Ovary (tissue), 9 donors: ENCODE results near the gene HJURP. TPM values are rescaled to one million over a fixed set of nuclear protein-coding genes. Genes with fewer than 3 reads are reported as not detected.

Source experiments
- DNase-seq, 5 donors: peaks; one replicate each; pipeline ENCODE4 v3.0.0-alpha.2; 2019 to 2020
- H3K27ac ChIP-seq, 2 donors: fragments of 200-600 bp; one replicate each; pipeline versions ENCODE4 v1.5.1 to v1.8.0; 2019 to 2022
- H3K27me3 ChIP-seq: fragments of 200-600 bp; one replicate; pipeline ENCODE4 v1.8.0; 2022
- H3K36me3 ChIP-seq: fragments of 200-600 bp; sonication (generic); one replicate; pipeline ENCODE4 v1.5.1; 2019
- H3K4me1 ChIP-seq: one replicate; pipeline ENCODE4 v1.8.1; 2013; ENCODE audit warnings: mild to moderate bottlenecking, moderate library complexity; ENCODE audit not compliant: insufficient read depth
- H3K4me3 ChIP-seq: fragments of 200-600 bp; sonication (generic); one replicate; pipeline ENCODE4 v1.5.1; 2017
- H3K9me3 ChIP-seq, 2 donors: fragments of 200-600 bp in 1 of 2; sonication (generic) in 1 of 2; one replicate each; pipeline versions ENCODE4 v1.5.1 to v1.8.1; 2013 to 2019; ENCODE audit warnings: mild to moderate bottlenecking in 1 of 2, moderate library complexity in 1 of 2
- EP300 ChIP-seq: sonication (generic); formaldehyde crosslinking; IDR thresholded peaks from one replicate; pipeline ENCODE4 v1.6.1; 2017; ENCODE audit warnings: antibody characterized with exemption
- POLR2A ChIP-seq: fragments of 450-650 bp; IDR thresholded peaks from one replicate; pipeline ENCODE4 v1.6.1; 2017; ENCODE audit warnings: antibody characterized with exemption, mild to moderate bottlenecking, moderate library complexity
- WGBS, 3 donors: extraction: QIAGEN DNeasy Blood & Tissue Kit in 1 of 3; methylation state at CpG; one replicate each; pipeline versions ENCODE4 v1.1.5 to v1.1.7; 2013 to 2017; 5-methylcytosine and 5-hydroxymethylcytosine counted together
- intact Hi-C, 4 donors: fragments of 100-400 bp; cut with DNase I; formaldehyde crosslinking; loops; one replicate each; pipeline versions ENCODE4 v1.11.0 to v1.15.1; 2022 to 2023
- polyA plus RNA-seq, 2 donors: library from polyadenylated mRNA; stranded (reverse); fragments of 200-250 nt in 1 of 2; fragments of 350-450 nt in 1 of 2; fragmentation: Illumina TruSeq in 1 of 2; extraction: RNeasy Lipid Tissue Mini Kit (QIAGEN cat#74804) in 1 of 2; gene quantifications; one replicate each; pipeline ENCODE4 v1.2.3, GENCODE V29; 2013 to 2014
- total RNA-seq, 7 donors: library from RNA; depleted of rRNA in 2 of 7; stranded (reverse); fragments of >200 nt in 2 of 7; fragmentation: NEBNext Ultra II Directional in 3 of 7; extraction: Animal tissue kit (Norgen Biotek cat#: 25700) in 3 of 7; gene quantifications; one replicate each; pipeline versions ENCODE4 v1.1.0 to v1.2.4, GENCODE V29; 2016 to 2023
- TF ChIP-seq, protein P1 (sequence below), 3 donors: fragments of 450-650 bp in 2 of 3; fragments of 200-600 bp in 1 of 3; IDR thresholded peaks; one replicate each; pipeline versions ENCODE4 v1.5.1 to v1.8.0; 2016 to 2022; ENCODE audit warnings: antibody characterized with exemption in 3 of 3, mild to moderate bottlenecking in 1 of 3
- donor health status: DM: no; HTN: no; CAD: no; lungs with moderate emphysema.
- donor health status: DM: no; HTN: no; CAD: no.
- donor health status: Bipolar disorder and iron deficiency.
- donor health status: DM: yes; HTN: yes; CAD: no.
- donor health status: DM: no; HTN: no; CAD: no.
- donor health status: DM: yes; HTN: yes; CAD: no.

Gene HJURP
- total and polyA plus RNA-seq, 9 donors = 0.07 to 1.5 (median 0.94) TPM; not detected in 4

GRCh38 chr2:233847248-233847898 lies 7.0 kb downstream of the HJURP start:
- TF ChIP-seq, protein P1, sequence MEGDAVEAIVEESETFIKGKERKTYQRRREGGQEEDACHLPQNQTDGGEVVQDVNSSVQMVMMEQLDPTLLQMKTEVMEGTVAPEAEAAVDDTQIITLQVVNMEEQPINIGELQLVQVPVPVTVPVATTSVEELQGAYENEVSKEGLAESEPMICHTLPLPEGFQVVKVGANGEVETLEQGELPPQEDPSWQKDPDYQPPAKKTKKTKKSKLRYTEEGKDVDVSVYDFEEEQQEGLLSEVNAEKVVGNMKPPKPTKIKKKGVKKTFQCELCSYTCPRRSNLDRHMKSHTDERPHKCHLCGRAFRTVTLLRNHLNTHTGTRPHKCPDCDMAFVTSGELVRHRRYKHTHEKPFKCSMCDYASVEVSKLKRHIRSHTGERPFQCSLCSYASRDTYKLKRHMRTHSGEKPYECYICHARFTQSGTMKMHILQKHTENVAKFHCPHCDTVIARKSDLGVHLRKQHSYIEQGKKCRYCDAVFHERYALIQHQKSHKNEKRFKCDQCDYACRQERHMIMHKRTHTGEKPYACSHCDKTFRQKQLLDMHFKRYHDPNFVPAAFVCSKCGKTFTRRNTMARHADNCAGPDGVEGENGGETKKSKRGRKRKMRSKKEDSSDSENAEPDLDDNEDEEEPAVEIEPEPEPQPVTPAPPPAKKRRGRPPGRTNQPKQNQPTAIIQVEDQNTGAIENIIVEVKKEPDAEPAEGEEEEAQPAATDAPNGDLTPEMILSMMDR (IDR thresholded peaks at IDR 0.05) = no peak
- TF ChIP-seq POLR2A = no peak
- intact Hi-C loops = no loop called here
- Histone ChIP-seq H3K27me3 (no peaks in the 10 kb centered on the region), H3K4me3 (no peak overlapping the region), H3K36me3 (no peaks in the 10 kb centered on the region), H3K4me1 (no peaks in the 10 kb centered on the region), H3K9me3 (no peaks in the 10 kb centered on the region), H3K27ac (no peak overlapping the region)
- no peak for DNase-seq
- 96 to 100% (median 96%) methylated on average over 13 of the region's 13 CpGs for WGBS, 3 donors

DNA sequence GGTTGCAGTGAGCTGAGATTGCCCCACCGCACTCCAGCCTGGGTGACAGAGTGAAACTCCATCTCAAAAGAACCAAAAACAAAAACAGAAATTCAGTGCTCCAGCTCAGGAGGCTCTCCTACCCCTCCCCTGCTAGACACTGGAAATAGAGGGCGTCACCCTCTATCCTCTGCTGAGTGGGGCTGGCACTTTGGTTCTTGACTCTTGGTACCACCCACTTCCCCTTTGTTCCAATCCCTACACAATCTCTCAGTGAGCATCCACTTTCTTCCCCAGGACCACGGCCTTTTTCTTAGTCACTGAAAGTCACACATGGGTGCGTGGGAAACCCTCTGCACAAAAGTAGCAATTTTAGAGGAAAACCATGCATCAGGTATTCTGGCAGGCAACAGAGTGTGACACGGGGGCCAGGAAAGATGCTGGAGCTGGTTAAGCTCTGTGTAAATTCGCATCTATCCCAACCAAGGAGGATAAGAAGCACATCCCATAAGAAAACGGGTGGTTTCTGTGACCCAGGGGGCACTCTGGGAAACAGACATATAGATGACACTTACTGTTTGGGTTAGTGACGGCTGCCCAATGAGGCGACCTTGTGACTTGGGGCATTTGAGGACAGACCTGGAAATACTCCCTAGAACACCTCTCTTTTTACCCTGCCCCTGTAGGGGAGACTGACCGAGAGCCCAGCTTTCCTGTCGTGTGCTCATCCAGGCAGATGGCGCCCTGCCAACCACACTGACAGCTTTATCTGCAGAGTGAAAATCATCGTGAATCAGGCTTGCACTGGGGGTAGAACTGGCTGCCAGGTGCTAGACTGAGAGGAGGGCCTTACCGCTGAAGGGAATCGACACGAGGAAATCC lies 7.7 kb downstream of the HJURP start:
- Histone ChIP-seq H3K27ac (no peak overlapping the region), H3K27me3 (no peaks in the 10 kb centered on the region), H3K9me3 (no peaks in the 10 kb centered on the region), H3K36me3 (no peaks in the 10 kb centered on the region), H3K4me3 (no peak overlapping the region), H3K4me1 (no peaks in the 10 kb centered on the region)
- DNase-seq = no peak
- intact Hi-C loops = no loop called here
- 81 to 85% (median 81%) methylated on average over 16 of the region's 16 CpGs for WGBS, 3 donors
- TF ChIP-seq EP300 (no peak), POLR2A (no peak)
- TF ChIP-seq, protein P1 (IDR thresholded peaks at IDR 0.05) = no peak

- Histone ChIP-seq H3K27me3 (no peaks in the 10 kb centered on the region), H3K4me3 (no peak overlapping the region), H3K27ac (no peak overlapping the region), H3K36me3 (no peaks in the 10 kb centered on the region), H3K9me3 (no peaks in the 10 kb centered on the region), H3K4me1 (no peaks in the 10 kb centered on the region)
- intact Hi-C loops = no loop called here
- no peak for TF ChIP-seq EP300
- TF ChIP-seq, protein P1 (IDR thresholded peaks at IDR 0.05) = no peak
- TF ChIP-seq POLR2A = no peak
- WGBS, 3 donors = 96 to 100% (median 98%) methylated on average over 1 of the region's 1 CpG
- DNase-seq = no peak
Measured at GRCh38 chr2:233845301-233846060, 8.9 kb downstream of the HJURP start.

DNA sequence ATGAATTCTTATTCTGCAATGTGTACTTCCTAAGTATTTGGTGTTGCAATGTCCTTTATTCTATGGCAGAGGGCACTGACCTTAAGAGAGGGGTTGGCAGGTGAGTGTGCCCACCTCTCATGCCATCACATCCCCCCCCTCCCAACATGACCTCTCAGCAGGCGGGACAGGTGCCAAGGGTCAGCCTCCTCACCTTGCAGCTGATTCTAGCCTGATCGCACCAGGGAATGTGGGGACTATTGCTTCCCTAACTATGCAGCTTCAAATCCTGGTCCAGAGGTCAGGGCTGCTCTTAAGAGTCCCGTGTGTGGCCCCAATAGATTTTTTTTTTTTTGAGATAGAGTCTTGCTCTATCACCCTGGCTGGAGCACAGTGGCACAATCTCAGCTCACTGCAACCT lies 9.5 kb downstream of the HJURP start:
- intact Hi-C loops = no loop called here
- no peaks in the 10 kb centered on the region for H3K4me1 ChIP-seq
- no peak for TF ChIP-seq POLR2A
- no peak for TF ChIP-seq EP300
- TF ChIP-seq, protein P1 (IDR thresholded peaks at IDR 0.05) = no peak
- no peaks in the 10 kb centered on the region for H3K36me3 ChIP-seq
- H3K27me3 ChIP-seq = no peaks in the 10 kb centered on the region
- no peak overlapping the region for H3K27ac ChIP-seq
- H3K4me3 ChIP-seq = no peak overlapping the region
- H3K9me3 ChIP-seq = no peaks in the 10 kb centered on the region
- DNase-seq = no peak
- 81 to 95% (median 90%) methylated on average over 3 of the region's 3 CpGs for WGBS, 3 donors
